ENCODE measurements around the gene PLA2G2F.

Gene PLA2G2F

DNA sequence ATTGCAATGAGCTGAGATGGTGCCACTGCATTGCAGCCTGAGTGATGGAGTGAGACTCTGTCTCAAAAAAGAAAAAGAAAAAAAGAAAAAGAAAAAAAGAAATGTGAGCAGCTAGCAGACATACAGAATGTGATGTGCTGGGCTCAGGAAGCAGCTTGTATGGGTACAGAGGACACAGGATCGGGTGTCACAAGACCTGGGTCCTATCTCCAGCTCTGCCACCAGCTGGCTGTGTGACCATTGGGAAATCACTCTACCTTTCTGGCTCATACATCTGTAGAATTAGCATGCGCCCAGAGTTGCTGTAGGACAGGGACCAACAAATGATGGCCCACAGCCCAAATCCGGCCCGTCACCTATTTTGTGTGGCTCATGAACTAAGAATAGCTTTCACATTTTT is 50.5 kb downstream of the PLA2G2F start:
- no peak for DNase-seq (ENCODE audit: low read depth in 3 of 3)

DNA sequence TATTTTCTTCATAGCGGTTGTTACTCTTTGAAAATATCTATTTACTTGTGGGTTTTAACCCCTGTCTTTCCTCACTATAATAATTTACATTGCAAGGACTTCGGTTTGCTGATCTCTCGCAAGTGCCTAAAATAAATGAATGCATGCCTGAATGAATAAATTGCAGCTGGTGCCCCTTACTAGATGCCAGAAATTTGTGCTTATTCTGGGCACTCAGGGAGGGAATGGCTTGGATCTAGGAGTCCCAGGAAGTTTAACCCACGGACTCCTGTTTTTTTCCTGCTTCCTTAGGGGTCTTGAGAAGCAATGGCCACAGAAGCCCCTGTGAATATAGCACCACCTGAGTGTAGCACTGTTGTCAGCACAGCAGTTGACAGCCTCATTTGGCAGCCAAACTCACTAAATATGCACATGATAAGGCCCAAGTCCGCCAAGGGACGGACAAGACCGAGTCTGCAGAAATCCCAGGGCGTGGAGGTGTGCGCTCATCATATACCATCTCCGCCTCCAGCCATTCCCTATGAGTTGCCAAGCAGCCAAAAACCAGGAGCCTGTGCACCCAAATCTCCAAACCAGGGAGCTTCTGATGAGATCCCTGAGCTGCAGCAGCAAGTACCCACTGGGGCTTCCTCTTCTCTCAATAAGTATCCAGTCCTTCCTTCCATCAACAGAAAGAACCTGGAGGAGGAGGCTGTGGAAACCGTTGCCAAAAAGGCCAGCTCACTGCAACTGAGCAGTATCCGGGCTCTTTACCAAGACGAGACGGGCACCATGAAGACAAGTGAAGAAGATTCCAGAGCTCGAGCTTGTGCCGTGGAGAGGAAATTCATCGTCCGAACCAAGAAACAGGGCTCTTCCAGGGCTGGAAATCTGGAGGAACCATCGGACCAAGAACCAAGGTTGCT is 51.4 kb downstream of the PLA2G2F start:
- no peak for DNase-seq (ENCODE audit: low read depth in 3 of 3)

DNA sequence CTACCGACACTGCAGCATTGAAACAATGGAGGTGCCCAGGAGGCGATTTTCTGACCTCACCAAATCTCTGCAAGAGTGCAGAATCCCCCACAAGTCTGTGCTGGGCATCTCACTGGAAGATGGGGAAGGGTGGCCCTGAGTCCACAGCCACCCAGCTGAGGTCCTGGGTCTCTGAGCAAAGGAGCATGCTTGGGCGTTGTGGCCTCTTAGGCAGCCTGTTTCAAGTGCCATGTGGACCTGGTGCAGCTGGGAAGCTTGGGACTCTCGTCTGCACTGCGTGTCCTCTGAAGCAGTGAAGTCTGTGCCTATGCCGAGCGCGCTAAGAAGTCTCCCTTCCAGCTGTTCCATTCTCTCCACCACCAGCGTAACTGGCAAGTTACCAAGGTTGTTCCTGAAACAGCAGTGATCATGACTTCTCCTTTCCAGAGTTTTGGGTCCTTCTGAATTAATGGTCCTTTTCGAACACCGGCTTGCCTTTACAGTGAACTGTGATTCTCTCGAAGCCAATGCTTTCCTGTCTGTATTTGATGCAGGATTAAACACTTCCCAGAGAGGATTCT is 52.2 kb downstream of the PLA2G2F start:
- no peak for DNase-seq (ENCODE audit: low read depth in 3 of 3)

DNA sequence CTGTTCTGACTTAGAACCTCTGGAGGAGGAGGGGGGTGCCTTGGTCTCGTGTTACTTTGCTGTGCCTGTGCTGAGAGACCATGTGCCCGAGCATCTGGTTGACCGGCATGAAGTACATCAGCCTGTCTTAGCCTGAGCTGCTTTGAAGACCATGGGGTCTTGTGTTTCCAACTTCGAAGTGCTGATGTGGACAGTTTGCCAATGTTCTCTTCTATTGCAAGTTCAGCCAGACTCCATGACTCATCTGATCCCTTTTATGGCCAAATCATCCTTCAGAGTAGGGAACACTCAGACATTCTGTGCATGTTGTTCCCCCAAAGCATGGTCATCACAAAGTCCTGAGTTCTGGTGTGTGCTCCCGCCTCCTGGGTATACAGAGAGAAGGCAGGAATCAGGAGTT is 53.2 kb downstream of the PLA2G2F start:
- DNase-seq (ENCODE audit: low read depth in 3 of 3) = no peak

DNA sequence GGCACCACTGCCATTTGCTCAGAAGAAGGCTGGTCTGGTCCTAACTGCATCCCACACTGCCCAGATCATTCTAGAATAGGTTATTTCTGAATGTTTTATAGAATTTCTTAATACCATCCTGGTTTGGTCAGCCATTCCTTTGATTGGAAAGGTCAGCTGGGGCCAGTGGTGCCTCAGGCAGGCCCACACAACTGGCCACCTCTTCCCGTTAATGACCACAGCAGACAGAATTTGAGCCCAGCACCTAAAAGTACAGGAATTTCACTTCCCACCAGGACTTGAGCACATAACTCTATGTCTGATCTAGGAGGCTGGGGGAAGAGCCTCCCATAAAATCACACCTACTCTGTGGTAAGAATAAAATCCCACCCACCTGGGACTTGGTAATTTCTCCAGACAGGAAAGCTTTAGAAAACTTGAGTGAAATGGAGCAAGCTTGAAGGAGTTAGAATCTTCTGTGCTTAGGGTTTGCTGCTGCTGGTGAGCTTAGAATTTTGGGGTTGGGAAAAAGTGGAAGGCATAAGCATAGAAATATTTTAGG is 53.8 kb downstream of the PLA2G2F start:
- no peak for DNase-seq (ENCODE audit: low read depth in 3 of 3)

DNA sequence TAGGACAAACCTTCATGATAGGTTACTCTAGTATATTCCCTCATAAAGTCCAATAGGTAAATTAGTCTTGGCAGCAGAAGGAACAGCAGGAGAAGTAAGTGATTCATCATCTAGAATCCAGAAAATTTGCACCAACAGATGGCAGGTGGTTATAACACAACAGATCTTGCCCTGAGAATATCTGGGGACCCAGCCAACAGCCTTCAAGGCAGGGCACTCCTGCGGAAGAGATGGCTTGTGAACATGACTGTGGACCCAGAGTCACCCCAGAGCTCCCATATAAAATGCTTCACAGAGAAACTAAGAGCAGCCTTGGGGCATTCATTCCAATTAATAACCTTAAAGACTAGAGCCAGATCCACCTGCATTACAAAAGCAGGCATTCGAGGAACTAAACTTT is 55.1 kb downstream of the PLA2G2F start:
- DNase-seq (ENCODE audit: low read depth in 3 of 3) = no peak

DNA sequence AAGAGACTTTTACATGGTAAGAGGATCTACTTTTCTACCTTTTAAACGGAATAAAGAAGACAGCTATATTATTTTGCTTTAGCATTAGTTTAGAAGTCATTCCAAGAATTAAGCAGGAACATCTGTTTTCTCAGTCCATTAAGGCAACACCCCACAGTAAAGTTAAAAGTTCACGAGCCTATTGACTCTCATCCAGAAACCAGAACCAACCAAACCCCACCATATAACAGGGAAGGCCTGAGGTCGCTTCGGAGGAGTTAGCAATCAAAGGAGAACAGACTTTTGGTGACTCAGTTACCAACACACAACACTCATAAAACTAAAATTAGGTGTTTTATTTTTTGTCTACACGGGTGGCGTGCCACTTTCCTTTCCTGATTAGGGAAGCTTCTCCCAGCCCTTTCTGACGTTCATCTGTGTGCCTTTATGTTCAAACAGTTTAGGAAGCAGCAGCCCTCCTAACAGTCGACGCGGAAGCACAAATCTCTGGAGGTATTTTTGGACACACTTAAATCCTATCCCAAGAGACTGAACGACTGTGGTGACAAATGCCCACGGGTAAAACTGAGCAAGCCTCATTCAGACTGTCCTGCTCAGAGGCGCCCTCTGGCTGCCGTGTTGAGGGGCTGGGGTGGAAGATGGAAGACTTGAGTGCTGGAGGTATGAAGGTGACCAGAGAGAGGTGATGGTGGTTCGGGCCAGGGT is 55.8 kb downstream of the PLA2G2F start:
- DNase-seq (ENCODE audit: low read depth in 3 of 3) = peak; percentile 52 to 67 (median 56)

- DNase-seq (ENCODE audit: low read depth in 3 of 3) = no peak
Measured at GRCh38 chr1:20195462-20195780, 56.3 kb downstream of the PLA2G2F start.

DNA sequence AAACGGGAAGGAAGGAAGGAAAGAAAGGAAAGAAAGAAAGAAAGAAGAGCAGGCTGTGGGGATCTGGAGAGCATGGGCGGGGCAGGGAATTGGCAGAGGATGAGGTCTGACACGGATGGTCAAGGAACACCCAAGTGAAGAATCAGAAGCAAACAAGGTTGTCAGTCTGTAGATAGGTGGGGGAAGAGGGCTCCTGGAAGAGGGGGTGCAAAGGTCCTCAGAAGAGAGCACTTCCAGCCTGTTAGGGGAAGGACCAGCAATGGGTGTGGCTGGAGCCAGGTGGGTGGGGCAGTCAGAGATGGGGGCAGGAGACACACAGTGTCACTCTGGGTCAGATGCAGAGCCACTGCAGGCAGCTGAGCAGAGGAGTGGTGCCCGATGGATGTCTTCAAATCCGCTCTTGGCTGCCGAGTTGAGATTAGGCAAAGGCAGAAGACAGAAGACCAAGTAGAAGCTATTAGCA is 58.2 kb downstream of the PLA2G2F start:
- DNase-seq (ENCODE audit: low read depth in 3 of 3) = no peak

GRCh38 chr1:20198296-20198695 is 59.2 kb downstream of the PLA2G2F start:
- DNase-seq (ENCODE audit: low read depth in 3 of 3) = no peak

DNA sequence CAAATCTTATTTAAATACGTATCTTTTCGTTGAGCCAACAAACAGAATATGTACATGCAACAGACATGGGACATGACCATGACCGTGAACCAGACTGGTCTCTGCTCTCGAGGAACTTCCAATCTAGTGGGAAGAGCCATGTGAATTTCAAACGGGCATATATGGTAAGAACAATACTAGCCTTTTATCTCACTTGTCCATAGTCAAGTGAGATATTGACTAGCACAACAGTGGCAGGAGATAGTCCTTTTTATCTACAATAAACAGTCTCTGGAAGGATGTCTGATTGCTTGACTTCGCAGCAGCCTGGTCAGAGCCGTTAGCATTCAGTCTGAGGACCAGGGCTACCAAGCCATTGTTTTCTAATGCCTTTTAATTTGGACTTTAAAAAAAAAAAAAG is 59.8 kb downstream of the PLA2G2F start:
- DNase-seq (ENCODE audit: low read depth in 3 of 3) = no peak

DNA sequence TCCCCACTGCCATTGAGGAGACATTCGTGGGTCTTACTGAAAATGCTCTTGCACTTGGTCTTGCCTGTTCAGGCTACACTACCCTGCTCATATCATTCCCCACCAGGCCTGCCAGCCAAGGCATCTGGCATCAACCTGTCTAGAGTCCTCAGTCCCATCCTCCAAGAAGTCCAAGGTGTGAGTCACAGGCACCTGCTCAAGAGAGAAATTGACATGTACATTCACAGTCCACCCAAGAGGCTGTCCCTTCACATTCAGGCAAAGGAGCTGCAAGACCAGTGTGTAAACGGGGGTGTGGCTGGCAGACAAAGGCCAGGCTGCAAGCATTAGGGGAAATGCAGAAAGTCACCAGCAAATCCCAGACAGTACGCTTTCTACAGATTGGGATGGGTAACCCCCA is 60.3 kb downstream of the PLA2G2F start:
- DNase-seq (ENCODE audit: low read depth in 3 of 3) = no peak

DNA sequence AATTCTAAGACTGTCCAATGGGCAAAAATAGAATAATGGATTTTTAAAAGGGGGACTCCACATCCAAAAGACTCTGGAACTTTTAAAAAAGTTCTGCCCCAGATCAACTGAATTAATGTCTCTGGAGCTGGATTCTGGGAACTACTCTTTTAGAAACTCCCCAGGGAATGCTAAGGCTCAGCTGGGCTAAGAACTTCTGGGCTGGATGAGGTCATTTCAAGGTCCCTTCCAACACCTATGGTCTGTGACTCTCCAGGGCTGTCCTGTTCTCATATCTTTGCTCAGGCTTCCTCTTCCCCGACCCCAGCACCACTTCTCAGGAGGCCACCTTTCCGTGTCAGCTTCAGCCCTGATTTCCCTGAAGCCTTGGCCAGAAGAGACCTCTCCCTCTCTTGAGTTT is 60.7 kb downstream of the PLA2G2F start:
- no peak for DNase-seq (ENCODE audit: low read depth in 3 of 3)

Measured in stimulated activated CD4-positive, alpha-beta T cell treated with anti-CD3 and anti-CD28 coated beads, TNF-alpha, amount 100 ng/mL, for 4 hours (primary cell).